ENCODE results near the gene BMF.

DNA sequence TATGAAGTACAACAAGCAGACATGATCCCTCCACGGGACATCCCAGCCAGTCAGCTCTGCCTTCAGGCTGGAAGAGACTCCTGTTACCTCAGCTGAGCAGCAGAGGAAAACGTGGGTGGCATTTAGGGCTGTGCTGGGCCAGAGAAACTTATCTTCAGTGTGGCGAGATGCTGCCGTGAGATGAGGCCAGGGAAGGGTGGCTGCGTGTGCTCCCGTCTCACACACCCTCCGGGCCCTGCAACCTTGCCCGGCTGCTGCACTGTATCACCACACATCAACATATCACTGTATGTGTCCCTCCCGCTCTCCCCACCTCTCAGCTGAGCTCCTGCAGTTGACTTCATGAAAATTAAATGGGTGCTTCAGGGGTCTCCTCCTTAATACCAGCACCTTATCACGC, 23.4 kb downstream of the BMF start:
- TF ChIP-seq POLR2A (IDR thresholded peaks at IDR 0.05; ENCODE audit: low read depth, low read length) (no peak), POLR2AphosphoS5 (IDR thresholded peaks at IDR 0.05; ENCODE audit: low read depth, low read length) (no peak), TAF1 (IDR thresholded peaks at IDR 0.05; ENCODE audit: borderline replicate concordance, low read depth, low read length) (no peak)

Data from GM12892 (cell line).